Fibroblast of mammary gland (primary cell): ENCODE measurements around the gene BORCS5.

ENCODE experiments used
- DNase-seq: peaks from one replicate; pipeline ENCODE4 v3.0.0-alpha.2; 2010; ENCODE audit warnings: low read depth
- H3K4me3 ChIP-seq: 2 replicates; pipeline ENCODE4 v1.5.1; 2011; ENCODE audit warnings: low read depth, mild to moderate bottlenecking, low read length, moderate library complexity; ENCODE audit not compliant: control insufficient read depth
- CTCF ChIP-seq: conservative IDR thresholded peaks from 2 replicates; pipeline ENCODE4 v1.5.1; 2011; ENCODE audit warnings: low read depth, low read length, inconsistent platforms; ENCODE audit not compliant: control insufficient read depth, insufficient read depth

Gene BORCS5

GRCh38 chr12:12392413-12392812 is 35.5 kb downstream of the BORCS5 start:
- DNase-seq, result no peak
- no peak for TF ChIP-seq CTCF
- no peak overlapping the region for H3K4me3 ChIP-seq

GRCh38 chr12:12393171-12393570 is 36.3 kb downstream of the BORCS5 start:
- DNase-seq, result no peak
- H3K4me3 ChIP-seq, result no peak overlapping the region
- no peak for TF ChIP-seq CTCF

GRCh38 chr12:12396694-12397093 is 39.8 kb downstream of the BORCS5 start:
- H3K4me3 ChIP-seq, result no peak overlapping the region
- TF ChIP-seq CTCF, result no peak
- DNase-seq, result no peak

- TF ChIP-seq CTCF, result no peak
- H3K4me3 ChIP-seq, result no peak overlapping the region
- DNase-seq, result no peak
Observed at GRCh38 chr12:12397184-12397583, 40.3 kb downstream of the BORCS5 start.

- peak; percentile 40 for TF ChIP-seq CTCF
- peak; percentile 99 for DNase-seq
- H3K4me3 ChIP-seq, result no peak overlapping the region
Observed at GRCh38 chr12:12398026-12398859, 41.4 kb downstream of the BORCS5 start.

- no peak overlapping the region for H3K4me3 ChIP-seq
- no peak for DNase-seq
- no peak for TF ChIP-seq CTCF
Observed at GRCh38 chr12:12399161-12399560, 42.3 kb downstream of the BORCS5 start.
